GM13977 (cell line): ENCODE data around the gene SSTR3.

ENCODE experiments used
- DNase-seq: peaks from one replicate; pipeline ENCODE4 v3.0.0; 2012; ENCODE audit warnings: low spot score
- in situ Hi-C: fragments of 300-500 bp; cut with MboI; formaldehyde crosslinking; loops from one replicate; pipeline ENCODE4 v1.12.0; 2022; ENCODE audit warnings: low sequenced_read_pairs, low pct_unique_long_range_greater_than_20kb, mixed read lengths, inconsistent platforms; ENCODE audit not compliant: unreplicated experiment
- TF ChIP-seq, protein P1 (sequence below): IDR thresholded peaks from 2 replicates; pipeline ENCODE4 v1.5.1; 2012; ENCODE audit warnings: mild to moderate bottlenecking, control low read depth; ENCODE audit not compliant: insufficient read depth; ENCODE audit errors: extremely low read depth, missing control alignments

SSTR3 gene

DNA sequence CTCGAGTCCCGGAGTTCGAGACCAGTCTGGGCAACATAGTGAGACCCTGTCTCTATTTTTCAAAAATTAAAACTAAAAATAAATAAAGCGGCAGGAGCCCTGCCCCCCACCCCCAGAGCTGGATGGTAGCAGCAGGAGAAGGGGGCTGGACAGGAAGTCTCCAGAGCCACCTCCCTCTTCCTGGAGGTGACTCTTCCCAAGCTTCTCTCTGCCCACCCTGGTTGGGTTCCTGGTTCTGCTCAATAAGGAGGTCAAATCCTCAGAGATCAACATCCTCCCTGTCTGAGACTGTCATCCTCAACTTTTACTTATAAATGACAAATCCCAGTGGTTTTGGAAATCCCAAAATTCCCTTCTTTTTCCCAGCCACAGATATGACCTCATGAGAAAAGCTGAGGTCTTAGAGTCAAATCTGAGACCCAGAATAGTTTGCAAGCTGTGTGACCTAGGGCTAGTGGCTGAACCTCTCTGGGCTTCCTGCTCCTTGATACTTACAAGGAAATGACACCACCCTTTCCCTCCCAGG is 25.2 kb downstream of the SSTR3 start:
- TF ChIP-seq, protein P1, sequence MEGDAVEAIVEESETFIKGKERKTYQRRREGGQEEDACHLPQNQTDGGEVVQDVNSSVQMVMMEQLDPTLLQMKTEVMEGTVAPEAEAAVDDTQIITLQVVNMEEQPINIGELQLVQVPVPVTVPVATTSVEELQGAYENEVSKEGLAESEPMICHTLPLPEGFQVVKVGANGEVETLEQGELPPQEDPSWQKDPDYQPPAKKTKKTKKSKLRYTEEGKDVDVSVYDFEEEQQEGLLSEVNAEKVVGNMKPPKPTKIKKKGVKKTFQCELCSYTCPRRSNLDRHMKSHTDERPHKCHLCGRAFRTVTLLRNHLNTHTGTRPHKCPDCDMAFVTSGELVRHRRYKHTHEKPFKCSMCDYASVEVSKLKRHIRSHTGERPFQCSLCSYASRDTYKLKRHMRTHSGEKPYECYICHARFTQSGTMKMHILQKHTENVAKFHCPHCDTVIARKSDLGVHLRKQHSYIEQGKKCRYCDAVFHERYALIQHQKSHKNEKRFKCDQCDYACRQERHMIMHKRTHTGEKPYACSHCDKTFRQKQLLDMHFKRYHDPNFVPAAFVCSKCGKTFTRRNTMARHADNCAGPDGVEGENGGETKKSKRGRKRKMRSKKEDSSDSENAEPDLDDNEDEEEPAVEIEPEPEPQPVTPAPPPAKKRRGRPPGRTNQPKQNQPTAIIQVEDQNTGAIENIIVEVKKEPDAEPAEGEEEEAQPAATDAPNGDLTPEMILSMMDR: no peak
- DNase-seq: no peak
- in situ Hi-C loops: no loop called here

DNA sequence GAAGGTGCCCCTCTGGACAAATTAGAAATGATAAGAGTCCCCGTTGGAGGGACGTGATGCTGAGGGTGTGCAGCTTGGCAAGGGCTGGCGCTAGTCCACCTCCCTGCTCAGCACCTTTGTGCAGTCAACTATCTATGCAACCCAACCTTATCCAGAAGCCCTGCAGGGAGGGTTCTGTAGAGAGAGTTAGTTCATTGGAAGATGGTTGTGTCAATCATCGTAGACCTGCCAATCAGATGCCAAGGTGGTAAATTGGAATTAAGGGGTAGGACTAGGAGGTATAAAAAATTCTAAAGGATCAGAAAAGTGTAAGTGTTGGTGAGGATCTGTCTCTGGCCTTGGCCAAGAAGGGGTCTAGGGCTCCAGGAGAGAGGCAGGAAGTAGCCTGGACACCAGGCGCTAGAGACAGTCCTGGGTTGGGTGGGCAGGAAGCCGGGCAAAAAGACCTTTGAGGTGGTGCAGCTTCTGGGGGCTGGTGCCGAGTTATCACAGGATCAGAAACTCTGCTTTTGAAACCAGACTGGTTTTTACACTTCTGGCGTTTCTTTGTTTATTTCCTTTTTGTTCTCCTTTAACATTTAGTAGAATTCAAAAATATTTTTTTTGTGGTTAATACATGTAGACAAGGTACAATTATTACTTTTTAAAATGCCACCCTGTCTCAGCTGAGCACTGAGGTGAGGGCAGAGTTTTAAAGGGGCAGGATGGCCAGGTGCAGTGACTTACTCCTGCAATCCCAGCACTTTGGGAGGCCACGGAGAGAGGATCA is 25.9 kb downstream of the SSTR3 start:
- in situ Hi-C loops: no loop called here

DNA sequence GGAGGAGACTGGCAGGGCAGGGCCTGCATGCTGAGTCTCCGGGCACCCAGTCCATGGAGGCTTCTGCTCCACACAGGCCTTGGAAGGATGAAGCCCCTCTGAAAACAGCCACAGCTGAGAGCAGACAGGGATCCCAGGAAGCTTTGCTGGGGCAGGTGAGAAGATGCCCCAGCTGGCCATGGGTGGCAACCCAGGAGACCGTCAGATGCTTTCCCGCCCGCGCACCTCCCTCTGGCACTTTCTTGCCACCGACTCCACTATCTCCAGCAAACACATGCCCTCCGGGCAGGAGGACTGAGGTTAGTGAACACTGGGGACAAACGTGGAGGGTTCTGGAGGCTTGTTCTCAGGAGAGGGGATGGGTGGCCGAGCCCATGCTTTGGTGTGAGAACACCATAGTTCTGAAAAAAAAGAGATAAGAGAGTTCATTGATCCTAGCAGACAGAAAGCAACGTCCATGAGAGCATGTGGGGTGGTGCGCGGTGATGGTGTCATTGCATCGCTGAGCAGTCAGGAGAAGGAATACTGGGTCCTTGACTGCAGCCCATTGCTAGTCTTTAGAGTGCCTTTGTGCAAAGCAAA is 26.5 kb downstream of the SSTR3 start:
- in situ Hi-C loops: no loop called here
- no peak for DNase-seq
- TF ChIP-seq, protein P1: no peak

More for the DNA sequence above, 25.9 kb downstream of the SSTR3 start:
- TF ChIP-seq, protein P1: no peak
- peak; percentile 86 for DNase-seq

DNA sequence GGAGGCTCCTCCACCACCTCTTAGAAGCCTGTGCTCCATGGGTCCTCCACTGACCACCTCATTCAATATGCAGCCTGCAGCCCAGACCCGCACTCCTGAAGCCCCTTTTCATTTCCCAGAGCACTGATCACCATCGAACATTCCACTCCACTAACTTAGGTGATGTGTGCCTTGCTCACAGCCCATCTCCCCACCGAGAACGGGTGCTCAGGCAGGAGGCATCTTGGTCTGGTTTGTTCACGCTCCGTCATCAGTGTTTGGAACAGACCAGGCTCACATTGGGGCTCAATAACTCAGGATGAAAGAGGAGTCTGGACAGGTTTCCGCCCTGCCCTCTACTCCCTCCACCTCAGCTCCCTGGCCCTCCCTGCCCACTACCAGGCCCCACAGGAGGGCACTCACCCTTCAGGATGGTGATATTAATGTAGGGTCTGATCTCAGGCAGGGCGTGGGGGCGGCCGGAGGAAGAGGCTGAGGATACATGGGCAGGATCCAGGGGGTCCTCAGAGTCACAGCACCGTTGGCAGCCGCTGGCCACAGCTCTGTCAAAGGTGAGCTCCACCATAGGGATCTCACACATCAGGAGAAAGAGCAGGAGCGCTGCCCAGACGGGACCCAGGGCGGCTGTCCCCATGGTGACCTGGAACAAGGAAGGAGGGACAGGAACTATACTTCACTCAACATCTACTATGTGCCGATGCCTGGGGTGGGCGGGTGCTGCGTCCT is 27.3 kb downstream of the SSTR3 start:
- TF ChIP-seq, protein P1: no peak
- in situ Hi-C loops: no loop called here
- DNase-seq: no peak

DNA sequence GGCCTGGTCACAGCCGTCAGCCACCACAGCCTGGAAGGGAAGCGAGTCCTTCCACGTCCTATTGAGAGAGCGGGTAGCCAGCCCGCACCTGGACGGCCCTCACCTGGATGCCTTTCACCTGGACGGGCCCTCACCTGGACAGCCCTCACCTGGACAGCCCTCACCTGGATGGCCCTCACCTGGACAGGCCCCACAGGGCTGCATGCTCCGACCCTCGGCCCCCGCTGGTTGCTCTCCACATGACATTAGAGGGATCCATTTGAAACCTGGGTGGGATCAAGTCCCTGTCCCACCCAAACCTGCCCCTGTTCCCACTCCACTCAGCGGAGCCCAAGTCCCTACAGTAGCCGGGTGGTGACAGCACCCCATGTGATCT is 27.9 kb downstream of the SSTR3 start:
- in situ Hi-C loops: no loop called here
- no peak for DNase-seq
- TF ChIP-seq, protein P1: no peak
